Hematopoietic multipotent progenitor cell treated with erythropoietin and hydrocortisone succinate and interleukin-3 and kit ligand, for 17 days (in vitro differentiated cells): ENCODE results near the gene MATCAP1.

Source experiments
- DNase-seq: peaks from one replicate; pipeline ENCODE4 v3.0.0-alpha.2; 2015; ENCODE audit warnings: low spot score

Gene MATCAP1

GRCh38 chr16:67207249-67208091, 23.7 kb upstream of the MATCAP1 start:
- peak; percentile 63 for DNase-seq

GRCh38 chr16:67206838-67207248, 23.1 kb upstream of the MATCAP1 start:
- no peak for DNase-seq

GRCh38 chr16:67206129-67206837, 22.5 kb upstream of the MATCAP1 start:
- DNase-seq, result no peak

GRCh38 chr16:67204076-67204475, 20.3 kb upstream of the MATCAP1 start:
- no peak for DNase-seq

- DNase-seq, result no peak
Observed at GRCh38 chr16:67202956-67203493, 19.3 kb upstream of the MATCAP1 start.

GRCh38 chr16:67202426-67202825, 18.7 kb upstream of the MATCAP1 start:
- DNase-seq, result no peak

- DNase-seq, result no peak
Observed at GRCh38 chr16:67201411-67202345, 17.9 kb upstream of the MATCAP1 start.

GRCh38 chr16:67200491-67200890, 16.7 kb upstream of the MATCAP1 start:
- DNase-seq, result no peak

GRCh38 chr16:67199808-67200198, 16.0 kb upstream of the MATCAP1 start:
- no peak for DNase-seq

GRCh38 chr16:67199011-67199807, 15.4 kb upstream of the MATCAP1 start, which contains the start of gene ELMO3:
ELMO3 (plus strand) TSS chr16:67199131; CDS start chr16:67199327, 196 bp downstream.
- DNase-seq, result no peak

- peak; percentile 80 for DNase-seq
Observed at GRCh38 chr16:67198238-67198734, 14.5 kb upstream of the MATCAP1 start.

GRCh38 chr16:67197704-67198103, 13.9 kb upstream of the MATCAP1 start:
- no peak for DNase-seq

GRCh38 chr16:67196881-67197280, 13.1 kb upstream of the MATCAP1 start:
- peak; percentile 35 for DNase-seq

GRCh38 chr16:67195676-67196075, 11.9 kb upstream of the MATCAP1 start:
- DNase-seq, result peak; percentile 41

GRCh38 chr16:67194260-67194659, 10.5 kb upstream of the MATCAP1 start:
- DNase-seq, result peak; percentile 89

- DNase-seq, result peak; percentile 59
Observed at GRCh38 chr16:67193536-67193935, 9.8 kb upstream of the MATCAP1 start.

- DNase-seq, result peak; percentile 62
Observed at GRCh38 chr16:67192781-67193361, 9.1 kb upstream of the MATCAP1 start.

GRCh38 chr16:67191995-67192681, 8.4 kb upstream of the MATCAP1 start, which contains the start of gene E2F4:
E2F4 (plus strand) TSS chr16:67192155; CDS start chr16:67192228, 73 bp downstream.
- peak; percentile 94 for DNase-seq

- DNase-seq, result peak; percentile 67
Observed at GRCh38 chr16:67191411-67191994, 7.7 kb upstream of the MATCAP1 start.
